WI38 (cell line): ENCODE data around the gene L1CAM.

ENCODE experiments used
- H3K4me3 ChIP-seq: 2 replicates; pipeline ENCODE4 v1.5.1; 2011; ENCODE audit warnings: low read depth, mild to moderate bottlenecking, control low read depth, low read length
- CTCF ChIP-seq: IDR thresholded peaks from 2 replicates; pipeline ENCODE4 v1.5.1; 2012; ENCODE audit warnings: low read depth, mild to moderate bottlenecking, control low read depth, low read length

L1CAM gene

GRCh38 chrX:153885968-153886903 lies at the start of gene L1CAM:
Gene L1CAM, minus strand, starts transcription at chrX:153886173. Its CDS starts 10,337 bp downstream, at chrX:153875836.
- H3K4me3 ChIP-seq = no peak within 1 kb of the TSS
- no peak for TF ChIP-seq CTCF

GRCh38 chrX:153935326-153935851 lies 49.4 kb upstream of the L1CAM start:
- H3K4me3 ChIP-seq = peak overlapping the region; percentile 27
- TF ChIP-seq CTCF = no peak

GRCh38 chrX:153934762-153935325 lies 48.9 kb upstream of the L1CAM start, which contains the start of gene NAA10:
Gene NAA10, minus strand, starts transcription at chrX:153935037. Its CDS starts 133 bp downstream, at chrX:153934904.
- H3K4me3 ChIP-seq = peak within 1 kb of the TSS; percentile 82
- TF ChIP-seq CTCF = no peak

GRCh38 chrX:153934148-153934761 lies 48.3 kb upstream of the L1CAM start:
- no peak for TF ChIP-seq CTCF
- H3K4me3 ChIP-seq = peak overlapping the region; percentile 82

- peak overlapping the region; percentile 82 for H3K4me3 ChIP-seq
- no peak for TF ChIP-seq CTCF
These were observed 47.8 kb upstream of the L1CAM start for GRCh38 chrX:153933748-153934147.

- TF ChIP-seq CTCF = no peak
- no peak overlapping the region for H3K4me3 ChIP-seq
These were observed 46.4 kb upstream of the L1CAM start for GRCh38 chrX:153932220-153932915.
